GM10248 (cell line): ENCODE measurements around the gene ZBTB12.
"Not testable (repeated sequence)": the region's sequence is repeated elsewhere in the genome, so short reads cannot be mapped to it uniquely, and the experiment has no call there.

Source experiments
- CTCF ChIA-PET: fragments of 300-600 bp; sonication (Branson Sonifier 250); formaldehyde crosslinking; extraction: SDS; loops from one replicate; lab custom pipeline; 2021; ENCODE audit warnings: antibody characterized with exemption; lab: Yijun Ruan, JAX
- POLR2A ChIA-PET: fragments of 350-650 bp; sonication (Branson Sonifier 250); formaldehyde crosslinking; extraction: SDS; loops from one replicate; lab custom pipeline; 2020; ENCODE audit warnings: antibody characterized with exemption; lab: Yijun Ruan, JAX
- DNase-seq: peaks from one replicate; pipeline ENCODE4 v3.0.0; 2012; ENCODE audit errors: extremely low spot score
- TF ChIP-seq, protein P1 (sequence below): IDR thresholded peaks from 2 replicates; pipeline ENCODE4 v1.5.1; 2012; ENCODE audit warnings: mild to moderate bottlenecking, low read depth; ENCODE audit errors: extremely low read depth, missing control alignments, control extremely low read depth

Gene ZBTB12

DNA sequence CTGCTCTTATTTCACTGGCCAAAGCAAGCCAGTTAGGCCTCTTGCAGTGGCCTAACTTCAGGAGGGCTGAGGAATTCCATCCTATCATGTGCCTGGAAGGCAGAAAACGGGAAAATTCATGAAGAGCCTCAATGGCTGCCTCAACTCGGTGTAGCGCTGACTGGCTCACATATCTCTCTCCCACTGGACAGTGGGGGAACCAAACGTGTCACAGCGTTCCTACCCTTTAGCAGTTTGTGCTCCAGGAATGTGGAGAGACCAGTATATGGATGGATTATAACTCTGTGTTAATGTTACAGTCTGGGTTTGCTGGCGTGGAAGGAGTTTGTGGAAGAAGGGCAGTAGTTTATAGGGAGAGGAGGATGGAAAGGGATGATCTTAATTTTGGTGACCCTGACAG is 13.9 kb upstream of the ZBTB12 start:
- POLR2A ChIA-PET = interaction anchor here (0.7 kb wide), 1 partner anchor 28 kb away, joined by 6 read pairs; no protein-coding TSS in a partner anchor
- DNase-seq = no peak
- TF ChIP-seq, protein P1, sequence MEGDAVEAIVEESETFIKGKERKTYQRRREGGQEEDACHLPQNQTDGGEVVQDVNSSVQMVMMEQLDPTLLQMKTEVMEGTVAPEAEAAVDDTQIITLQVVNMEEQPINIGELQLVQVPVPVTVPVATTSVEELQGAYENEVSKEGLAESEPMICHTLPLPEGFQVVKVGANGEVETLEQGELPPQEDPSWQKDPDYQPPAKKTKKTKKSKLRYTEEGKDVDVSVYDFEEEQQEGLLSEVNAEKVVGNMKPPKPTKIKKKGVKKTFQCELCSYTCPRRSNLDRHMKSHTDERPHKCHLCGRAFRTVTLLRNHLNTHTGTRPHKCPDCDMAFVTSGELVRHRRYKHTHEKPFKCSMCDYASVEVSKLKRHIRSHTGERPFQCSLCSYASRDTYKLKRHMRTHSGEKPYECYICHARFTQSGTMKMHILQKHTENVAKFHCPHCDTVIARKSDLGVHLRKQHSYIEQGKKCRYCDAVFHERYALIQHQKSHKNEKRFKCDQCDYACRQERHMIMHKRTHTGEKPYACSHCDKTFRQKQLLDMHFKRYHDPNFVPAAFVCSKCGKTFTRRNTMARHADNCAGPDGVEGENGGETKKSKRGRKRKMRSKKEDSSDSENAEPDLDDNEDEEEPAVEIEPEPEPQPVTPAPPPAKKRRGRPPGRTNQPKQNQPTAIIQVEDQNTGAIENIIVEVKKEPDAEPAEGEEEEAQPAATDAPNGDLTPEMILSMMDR = no peak
- CTCF ChIA-PET = no interaction called here

DNA sequence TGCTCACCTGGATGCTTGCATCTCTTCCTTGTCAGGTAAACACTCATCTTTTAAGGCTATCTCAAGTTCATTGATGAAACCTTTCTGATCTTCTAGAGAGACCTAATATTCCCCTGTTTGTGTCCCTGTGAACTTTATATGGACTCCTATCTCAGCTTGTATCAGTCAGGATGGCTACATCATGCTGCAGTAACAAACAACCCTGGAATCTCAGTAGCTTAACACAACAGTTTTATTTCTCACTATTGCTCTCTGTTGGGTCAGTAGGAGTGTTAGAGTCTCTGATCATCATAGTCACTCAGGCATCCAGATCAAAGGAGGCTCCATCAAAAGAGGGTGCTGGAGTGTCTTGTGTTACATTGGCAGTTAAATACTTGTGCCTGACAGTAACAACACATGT is 13.5 kb upstream of the ZBTB12 start:
- CTCF ChIA-PET = no interaction called here
- TF ChIP-seq, protein P1 = no peak
- no peak for DNase-seq
- POLR2A ChIA-PET = no interaction called here

- TF ChIP-seq, protein P1 = no peak
- ChIA-PET CTCF (no interaction called here), POLR2A (interaction anchor here (0.6 kb wide), 1 partner anchor 336 kb away, joined by 3 read pairs; no protein-coding TSS in a partner anchor)
- no peak for DNase-seq
These were observed 10.1 kb upstream of the ZBTB12 start for GRCh38 chr6:31911826-31912585.

DNA sequence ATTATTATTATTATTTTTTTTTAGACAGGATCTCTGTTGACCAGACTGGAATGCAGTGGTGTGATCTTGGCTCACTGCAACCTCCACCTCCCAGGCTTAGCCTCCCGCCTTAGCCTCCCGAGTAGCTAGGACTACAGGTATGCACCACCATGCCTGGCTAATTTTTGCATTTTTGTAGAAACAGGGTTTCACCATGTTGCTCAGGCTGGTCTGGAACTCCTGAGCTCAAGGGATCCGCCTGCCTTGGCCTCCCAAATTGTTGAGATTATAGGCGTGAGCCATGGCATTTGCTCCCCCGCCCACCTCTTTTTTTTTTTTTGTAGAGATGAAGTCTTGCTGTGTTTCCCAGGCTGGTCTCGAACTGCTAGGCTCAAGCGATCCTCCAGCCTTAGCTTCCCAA is 7.4 kb upstream of the ZBTB12 start:
- DNase-seq, POLR2A ChIA-PET: not testable (repeated sequence)
- CTCF ChIA-PET = interaction anchor here (0.8 to 1.6 kb wide), 4 partner anchors 12 to 36 kb away, joined by 3 to 5 read pairs (median 4); partner anchors contain the start of genes CFB and EHMT2

DNA sequence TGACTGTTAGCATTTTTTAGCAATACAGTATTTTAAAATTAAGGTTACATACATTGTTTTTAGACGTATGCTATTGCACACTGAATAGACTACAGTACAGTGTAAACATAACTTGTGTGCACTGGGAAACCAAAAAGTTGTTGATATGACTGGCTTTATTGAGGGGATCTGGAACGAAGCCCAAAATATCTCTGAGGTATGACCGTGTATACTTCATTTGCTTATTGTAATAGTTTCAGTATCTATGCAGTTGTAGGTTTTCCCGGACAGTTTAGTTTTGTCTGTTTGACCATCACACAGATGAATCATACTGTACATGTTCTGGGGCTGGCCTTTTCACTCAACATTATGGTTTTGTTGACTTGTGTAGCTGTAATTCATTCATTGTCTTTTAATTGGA is 6.9 kb upstream of the ZBTB12 start:
- ChIA-PET POLR2A (no interaction called here), CTCF (interaction anchor here (0.8 to 1.6 kb wide), 4 partner anchors 11 to 37 kb away, joined by 3 to 5 read pairs (median 4); partner anchors contain the start of genes CFB and EHMT2)
- DNase-seq = peak; percentile 63
- TF ChIP-seq, protein P1 = no peak

DNA sequence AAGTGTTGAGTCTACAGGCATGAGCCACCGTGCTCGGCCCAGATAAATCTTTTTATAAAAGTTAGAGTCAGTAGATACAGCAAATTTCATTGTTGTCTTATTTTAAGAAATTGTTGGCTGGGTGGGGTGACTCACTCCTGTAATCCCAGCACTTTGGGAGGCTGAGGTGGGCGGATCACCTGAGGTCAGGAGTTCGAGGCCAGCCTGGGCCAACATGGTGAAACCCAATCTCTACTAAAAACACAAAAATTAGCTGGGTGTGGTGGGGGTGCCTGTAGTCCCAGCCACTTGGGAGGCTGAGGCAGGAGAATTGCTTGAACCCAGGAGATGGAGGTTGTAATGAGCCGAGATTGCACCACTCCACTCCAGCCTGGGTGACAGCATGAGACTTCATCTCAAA is 6.4 kb upstream of the ZBTB12 start:
- ChIA-PET POLR2A (interaction anchor here (0.6 kb wide), 1 partner anchor 94 kb away, joined by 3 read pairs; no protein-coding TSS in a partner anchor), CTCF (interaction anchor here (1.2 kb wide), 1 partner anchor 17 kb away, joined by 4 read pairs; no protein-coding TSS in a partner anchor)
- not testable (repeated sequence) for DNase-seq

DNA sequence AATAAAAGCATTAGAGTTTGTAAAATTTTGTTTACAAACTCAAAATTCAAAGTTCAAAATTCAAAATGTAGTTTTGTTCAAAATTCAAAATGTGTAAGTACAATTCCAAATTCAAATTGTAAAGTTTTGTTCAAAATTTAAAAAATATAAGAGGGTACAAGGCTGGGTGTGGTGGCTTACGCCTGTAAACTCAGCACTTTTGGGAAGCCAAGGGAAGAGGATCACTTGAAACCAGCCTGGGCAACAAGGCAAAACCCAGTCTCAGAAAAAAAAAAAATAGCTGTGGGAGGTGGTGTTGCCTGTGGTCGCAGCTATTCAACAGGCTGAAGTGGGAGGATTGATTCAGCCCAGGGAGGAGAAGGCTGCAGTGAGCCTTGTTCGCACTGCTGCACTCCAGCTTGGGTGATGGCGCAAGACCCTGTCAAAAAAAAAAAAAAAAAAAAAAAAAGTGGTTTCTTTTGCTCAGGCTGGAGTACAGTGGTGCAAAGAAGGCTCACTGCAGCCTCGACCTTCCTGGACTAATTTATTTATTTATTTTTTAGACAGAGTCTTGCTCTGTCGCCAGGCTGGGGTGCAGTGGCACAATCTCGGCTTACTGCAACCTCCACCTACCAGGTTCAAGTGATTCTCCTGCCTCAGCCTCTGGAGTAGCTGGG is 5.4 kb upstream of the ZBTB12 start:
- no peak for DNase-seq
- CTCF ChIA-PET = interaction anchor here (0.8 kb wide), 1 partner anchor 44 kb away, joined by 3 read pairs; no protein-coding TSS in a partner anchor
- TF ChIP-seq, protein P1 = no peak
- POLR2A ChIA-PET = interaction anchor here (0.6 to 0.7 kb wide), 2 partner anchors 17 to 73 kb away, joined by 4 to 8 read pairs; no protein-coding TSS in a partner anchor

DNA sequence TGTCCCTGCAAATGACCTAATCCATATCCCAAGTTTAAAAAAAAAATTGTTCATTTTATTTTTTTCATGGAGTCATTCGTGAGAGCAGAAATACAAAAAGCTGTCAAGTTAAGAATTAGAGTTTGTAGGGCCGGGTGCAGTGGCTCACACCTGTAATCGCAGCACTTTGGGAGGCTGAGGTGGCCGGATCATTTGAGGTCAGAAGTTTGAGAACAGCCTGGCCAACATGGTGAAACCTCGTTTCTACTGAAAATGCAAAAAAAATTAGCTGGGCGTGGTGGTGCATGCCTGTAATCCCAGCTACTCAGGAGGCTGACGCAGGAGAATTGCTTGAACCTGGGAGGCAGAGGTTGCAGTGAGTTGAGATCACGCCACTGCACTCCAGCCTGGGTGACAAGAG is 4.8 kb upstream of the ZBTB12 start:
- ChIA-PET CTCF (interaction anchor here (0.8 kb wide), 1 partner anchor 43 kb away, joined by 3 read pairs; no protein-coding TSS in a partner anchor), POLR2A (interaction anchor here (0.6 kb wide), 1 partner anchor 16 kb away, joined by 8 read pairs; no protein-coding TSS in a partner anchor)
- DNase-seq = not testable (repeated sequence)
